SK-N-SH (cell line): ENCODE results near the gene PNN. TPM values are rescaled to one million over a fixed set of nuclear protein-coding genes. Genes with fewer than 3 reads are reported as not detected.
"Not testable (repeated sequence)": the region's sequence is repeated elsewhere in the genome, so short reads cannot be mapped to it uniquely, and the experiment has no call there.

Source experiments
- CTCF ChIA-PET: fragments of 300-600, 350-600 bp; formaldehyde crosslinking; extraction: SDS; loops from one replicate; lab custom pipeline; 2021; lab: Yijun Ruan, JAX
- POLR2A ChIA-PET: fragments of 350-600 bp; sonication (Branson Sonifier 250); formaldehyde crosslinking; extraction: SDS; loops from one replicate; lab custom pipeline; 2020; ENCODE audit warnings: antibody characterized with exemption, inconsistent platforms; lab: Yijun Ruan, JAX
- DNase-seq: peaks from one replicate; pipeline ENCODE4 v3.0.0; 2012
- H2AFZ ChIP-seq: fragments of 200-600 bp; sonication (generic); 2 replicates; pipeline ENCODE4 v1.8.1; 2016; ENCODE audit warnings: antibody characterized with exemption, mild to moderate bottlenecking, low read depth
- H3F3A ChIP-seq: fragments of 200-600 bp; sonication (generic); replicated peaks from 2 replicates; pipeline ENCODE3; 2016; ENCODE audit warnings: antibody characterized with exemption, mild to moderate bottlenecking; ENCODE audit not compliant: insufficient read depth
- H3K27ac ChIP-seq, 2 experiments: fragments of 200-500 bp in 1 of 2; fragments of 200-600 bp in 1 of 2; sonication (Bioruptor generic) in 1 of 2; sonication (generic), shearing (Covaris generic) in 1 of 2; 2 replicates each; pipeline versions ENCODE4 v1.5.1 to v1.6.1; 2014 to 2016; ENCODE audit warnings: low read depth in 2 of 2, inconsistent platforms in 1 of 2, low read length in 1 of 2, mild to moderate bottlenecking in 1 of 2, mixed read lengths in 1 of 2
- H3K27me3 ChIP-seq: fragments of 200-600 bp; sonication (generic), shearing (Covaris generic); 2 replicates; pipeline ENCODE4 v1.6.1; 2016; ENCODE audit warnings: mixed run types; ENCODE audit not compliant: insufficient read depth
- H3K36me3 ChIP-seq, 2 experiments: fragments of 200-500 bp in 1 of 2; fragments of 200-600 bp in 1 of 2; sonication (Bioruptor generic) in 1 of 2; sonication (generic) in 1 of 2; replicated peaks in 1 of 2; 2 replicates each; pipeline versions ENCODE3 to v1.5.1; 2014 to 2016; ENCODE audit warnings: low read length in 1 of 2, mild to moderate bottlenecking in 1 of 2; ENCODE audit not compliant: insufficient read depth in 2 of 2, control insufficient read depth in 1 of 2
- H3K4me1 ChIP-seq, 2 experiments: fragments of 200-500 bp in 1 of 2; fragments of 200-600 bp in 1 of 2; sonication (Bioruptor generic) in 1 of 2; sonication (generic), shearing (Covaris generic) in 1 of 2; 2 replicates each; pipeline versions ENCODE4 v1.5.1 to v1.6.1; 2014 to 2016; ENCODE audit warnings: low read depth in 1 of 2, low read length in 1 of 2, mixed run types in 1 of 2; ENCODE audit not compliant: insufficient read depth in 2 of 2, control insufficient read depth in 1 of 2
- H3K4me2 ChIP-seq: fragments of 200-600 bp; sonication (generic), shearing (Covaris generic); 2 replicates; pipeline ENCODE4 v1.6.1; 2017; ENCODE audit warnings: mixed run types
- H3K4me3 ChIP-seq, 2 experiments: fragments of 200-500 bp in 1 of 2; fragments of 200-600 bp in 1 of 2; sonication (Bioruptor generic) in 1 of 2; sonication (generic), shearing (Covaris generic) in 1 of 2; 2 replicates each; pipeline versions ENCODE4 v1.5.1 to v1.8.1; 2014 to 2016; ENCODE audit warnings: low read depth in 2 of 2, inconsistent platforms in 1 of 2, low read length in 1 of 2, mild to moderate bottlenecking in 1 of 2, mixed read lengths in 1 of 2, moderate library complexity in 1 of 2
- H3K79me2 ChIP-seq: fragments of 200-600 bp; sonication (generic); 2 replicates; pipeline ENCODE4 v1.8.1; 2017; ENCODE audit warnings: mild to moderate bottlenecking; ENCODE audit not compliant: insufficient read depth
- H3K9ac ChIP-seq: fragments of 200-600 bp; sonication (generic); 2 replicates; pipeline ENCODE4 v1.6.1; 2017; ENCODE audit warnings: mixed run types
- H3K9me2 ChIP-seq: fragments of 200-600 bp; sonication (generic); 2 replicates; pipeline ENCODE4 v1.6.1; 2017; ENCODE audit warnings: mixed run types
- H3K9me3 ChIP-seq: fragments of 200-600 bp; sonication (generic); 2 replicates; pipeline ENCODE4 v1.6.1; 2017; ENCODE audit warnings: mixed run types, mild to moderate bottlenecking, moderate library complexity
- H4K20me1 ChIP-seq: fragments of 200-600 bp; sonication (generic); 2 replicates; pipeline ENCODE4 v1.6.1; 2017; ENCODE audit warnings: mild to moderate bottlenecking, mixed run types; ENCODE audit not compliant: insufficient read depth
- CHD2 ChIP-seq: fragments of 150-350 bp; IDR thresholded peaks from 2 replicates; pipeline ENCODE4 v1.6.1; 2018; ENCODE audit warnings: low read length; ENCODE audit not compliant: partially characterized antibody
- MEF2A ChIP-seq: IDR thresholded peaks from 2 replicates; pipeline ENCODE4 v1.4.0; 2012; ENCODE audit warnings: low read depth, borderline replicate concordance
- MXI1 ChIP-seq: IDR thresholded peaks from 2 replicates; pipeline ENCODE4 v1.6.1; 2012; ENCODE audit warnings: mild to moderate bottlenecking, low read depth, low read length, improper control_type of control experiment
- NRF1 ChIP-seq: IDR thresholded peaks from 2 replicates; pipeline ENCODE4 v1.6.1; 2012; ENCODE audit warnings: low read depth, mild to moderate bottlenecking, low read length
- POLR2AphosphoS5 ChIP-seq: IDR thresholded peaks from 2 replicates; pipeline ENCODE4 v1.6.1; 2012; ENCODE audit warnings: low read depth, low read length
- RCOR1 ChIP-seq: fragments of 150-350 bp; IDR thresholded peaks from 2 replicates; pipeline ENCODE4 v1.6.1; 2017; ENCODE audit warnings: antibody characterized with exemption, low read length
- SIN3A ChIP-seq: IDR thresholded peaks from 2 replicates; pipeline ENCODE4 v1.6.1; 2012; ENCODE audit warnings: low read depth, mild to moderate bottlenecking, low read length, moderate library complexity, borderline replicate concordance
- TAF1 ChIP-seq: IDR thresholded peaks from 2 replicates; pipeline ENCODE4 v1.6.1; 2012; ENCODE audit warnings: low read depth, mild to moderate bottlenecking, low read length, moderate library complexity, borderline replicate concordance
- TCF12 ChIP-seq: IDR thresholded peaks from 2 replicates; pipeline ENCODE4 v1.4.0; 2012
- TEAD4 ChIP-seq: IDR thresholded peaks from 2 replicates; pipeline ENCODE4 v1.4.0; 2012; ENCODE audit warnings: mild to moderate bottlenecking, borderline replicate concordance; ENCODE audit not compliant: insufficient read depth
- USF1 ChIP-seq: IDR thresholded peaks from 2 replicates; pipeline ENCODE4 v1.4.0; 2012; ENCODE audit warnings: low read depth, borderline replicate concordance
- USF2 ChIP-seq: fragments of 150-350 bp; IDR thresholded peaks from 2 replicates; pipeline ENCODE4 v1.6.1; 2017; ENCODE audit warnings: antibody characterized with exemption, low read length, low read depth, borderline replicate concordance
- WGBS: methylation state at CpG from one replicate; pipeline ENCODE4 v1.1.6; 2017; ENCODE audit warnings: low lambda C conversion rate; 5-methylcytosine and 5-hydroxymethylcytosine counted together
- polyA plus RNA-seq, 3 experiments: library from polyadenylated mRNA; depleted of rRNA; stranded (reverse); fragments of >200 nt; gene quantifications; 2 replicates each; pipeline ENCODE4 v1.2.3, GENCODE V29; 2012

The PNN gene
- polyA plus RNA-seq, 1 of the 3 experiments (the other 2 are of a cell fraction) = 8.8 TPM

DNA sequence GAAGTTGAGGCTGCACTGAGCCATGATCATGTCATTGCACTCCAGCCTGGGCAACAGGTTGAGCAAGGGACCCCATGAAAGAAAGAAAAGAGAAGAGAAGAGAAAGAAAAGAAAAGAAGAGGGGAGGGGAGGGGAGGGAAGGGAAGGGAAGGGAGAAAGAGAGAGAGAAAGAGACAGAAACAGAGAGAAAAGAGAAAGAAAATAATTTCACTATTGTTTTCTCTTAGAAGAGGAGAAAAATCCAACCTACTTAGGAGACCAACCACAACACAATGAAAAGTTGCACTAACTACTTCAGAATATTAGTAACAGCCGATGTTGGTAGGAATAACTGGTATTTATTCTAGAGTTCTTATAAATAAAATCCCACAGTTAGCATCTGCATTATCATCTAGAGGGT lies 14.6 kb upstream of the PNN start:
- peaks cover 4% of the 10 kb centered on the region for H3K79me2 ChIP-seq

GRCh38 chr14:39167797-39168320 lies 7.2 kb upstream of the PNN start:
- Histone ChIP-seq H3K4me2 (peak overlapping the region; percentile 74; the same call in 1 of the 2 replicates), H3K79me2 (peaks cover 45% of the 10 kb centered on the region)
- H4K20me1 ChIP-seq, H3K4me1 ChIP-seq, H3K4me3 ChIP-seq, H3K36me3 ChIP-seq, H3K27me3 ChIP-seq, H3K9me3 ChIP-seq, H3K27ac ChIP-seq, H3K9me2 ChIP-seq, CTCF ChIA-PET, POLR2A ChIA-PET, H3F3A ChIP-seq, H3K9ac ChIP-seq, H2AFZ ChIP-seq, DNase-seq: not testable (repeated sequence)
- 92% methylated on average over 10 of the region's 10 CpGs for WGBS

More for the DNA sequence above, 14.6 kb upstream of the PNN start:
- Histone ChIP-seq H3K4me2 (no peak overlapping the region), H3K9me2 (no peaks in the 10 kb centered on the region), H3K4me1 (no peaks in the 10 kb centered on the region), H3K27ac (no peak overlapping the region), H3F3A (no peaks in the 10 kb centered on the region), H3K9me3 (no peaks in the 10 kb centered on the region), H3K9ac (no peak overlapping the region), H2AFZ (no peak overlapping the region), H3K4me3 (no peak overlapping the region), H4K20me1 (no peaks in the 10 kb centered on the region), H3K36me3 (peaks cover 0 to 13% of the 10 kb centered on the region in 2 experiments), H3K27me3 (no peaks in the 10 kb centered on the region)
- no peak for DNase-seq
- TF ChIP-seq TEAD4 (no peak), MXI1 (no peak), POLR2AphosphoS5 (no peak), TAF1 (no peak), RCOR1 (no peak), SIN3A (no peak), CHD2 (no peak), NRF1 (no peak), MEF2A (no peak), USF1 (no peak), TCF12 (no peak), USF2 (no peak)
- 100% methylated on average over 1 of the region's 1 CpG for WGBS
- ChIA-PET POLR2A (no interaction called here), CTCF (no interaction called here)
